Measurements from ENCODE around the gene BOLA1.
"Not testable (repeated sequence)": the region's sequence is repeated elsewhere in the genome, so short reads cannot be mapped to it uniquely, and the experiment has no call there.

The BOLA1 gene

DNA sequence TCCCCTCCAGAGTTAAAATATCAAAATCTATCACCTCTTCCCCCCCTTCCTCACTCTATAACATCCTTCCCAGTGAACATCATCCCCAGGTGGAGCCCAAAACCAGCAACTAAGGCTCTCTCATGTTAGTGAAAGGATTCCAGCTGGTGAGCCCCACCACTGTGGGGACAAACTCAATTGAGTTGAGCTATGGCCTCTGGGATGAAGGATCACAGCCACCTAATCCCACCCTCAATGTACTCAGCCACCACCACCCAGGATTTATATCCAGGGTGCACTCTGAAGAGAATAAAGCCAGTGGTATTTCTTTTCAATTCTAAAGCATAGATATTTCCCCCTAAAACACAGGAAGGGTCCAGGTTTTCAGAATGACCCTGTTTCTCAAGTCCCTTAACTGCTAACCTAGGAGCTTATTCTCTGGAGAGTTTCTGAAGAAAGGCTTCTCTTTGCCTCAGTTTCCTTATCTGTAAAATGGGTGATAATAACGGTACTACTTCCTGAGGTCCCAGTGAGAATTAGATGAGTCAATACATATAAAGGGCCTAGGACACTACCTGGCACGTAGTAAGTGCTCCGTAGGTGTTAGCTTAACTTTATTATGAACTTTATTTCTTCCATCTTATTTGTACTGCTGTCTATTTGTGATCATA is 15.6 kb upstream of the BOLA1 start:
- no peak overlapping the region for H2AFZ ChIP-seq (ENCODE audit: low read depth)
- peak overlapping the region; percentile 95 for H3K4me3 ChIP-seq (IDR thresholded peaks at IDR 0.05; ENCODE audit: insufficient read depth, low read depth, low read length)
- TF ChIP-seq, protein P1, sequence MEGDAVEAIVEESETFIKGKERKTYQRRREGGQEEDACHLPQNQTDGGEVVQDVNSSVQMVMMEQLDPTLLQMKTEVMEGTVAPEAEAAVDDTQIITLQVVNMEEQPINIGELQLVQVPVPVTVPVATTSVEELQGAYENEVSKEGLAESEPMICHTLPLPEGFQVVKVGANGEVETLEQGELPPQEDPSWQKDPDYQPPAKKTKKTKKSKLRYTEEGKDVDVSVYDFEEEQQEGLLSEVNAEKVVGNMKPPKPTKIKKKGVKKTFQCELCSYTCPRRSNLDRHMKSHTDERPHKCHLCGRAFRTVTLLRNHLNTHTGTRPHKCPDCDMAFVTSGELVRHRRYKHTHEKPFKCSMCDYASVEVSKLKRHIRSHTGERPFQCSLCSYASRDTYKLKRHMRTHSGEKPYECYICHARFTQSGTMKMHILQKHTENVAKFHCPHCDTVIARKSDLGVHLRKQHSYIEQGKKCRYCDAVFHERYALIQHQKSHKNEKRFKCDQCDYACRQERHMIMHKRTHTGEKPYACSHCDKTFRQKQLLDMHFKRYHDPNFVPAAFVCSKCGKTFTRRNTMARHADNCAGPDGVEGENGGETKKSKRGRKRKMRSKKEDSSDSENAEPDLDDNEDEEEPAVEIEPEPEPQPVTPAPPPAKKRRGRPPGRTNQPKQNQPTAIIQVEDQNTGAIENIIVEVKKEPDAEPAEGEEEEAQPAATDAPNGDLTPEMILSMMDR (conservative IDR thresholded peaks at IDR 0.05; ENCODE audit: low read depth, low read length): no peak
- peaks cover 55% of the 10 kb centered on the region for H3K79me2 ChIP-seq (ENCODE audit: insufficient read depth, low read depth)
- H3K4me1 ChIP-seq (ENCODE audit: low read depth, poor library complexity, severe bottlenecking): peaks cover 48% of the 10 kb centered on the region
- H3K27me3 ChIP-seq (ENCODE audit: insufficient read depth, low read depth): no peaks in the 10 kb centered on the region
- H3K27ac ChIP-seq: peak overlapping the region; percentile 92
- no peaks in the 10 kb centered on the region for H4K20me1 ChIP-seq (ENCODE audit: insufficient read depth)
- peak overlapping the region; percentile 72 for H3K4me2 ChIP-seq
- no peaks in the 10 kb centered on the region for H3K36me3 ChIP-seq (ENCODE audit: insufficient read depth)
- peak overlapping the region; percentile 92; the same call in 1 of the 2 replicates for H3K9ac ChIP-seq

DNA sequence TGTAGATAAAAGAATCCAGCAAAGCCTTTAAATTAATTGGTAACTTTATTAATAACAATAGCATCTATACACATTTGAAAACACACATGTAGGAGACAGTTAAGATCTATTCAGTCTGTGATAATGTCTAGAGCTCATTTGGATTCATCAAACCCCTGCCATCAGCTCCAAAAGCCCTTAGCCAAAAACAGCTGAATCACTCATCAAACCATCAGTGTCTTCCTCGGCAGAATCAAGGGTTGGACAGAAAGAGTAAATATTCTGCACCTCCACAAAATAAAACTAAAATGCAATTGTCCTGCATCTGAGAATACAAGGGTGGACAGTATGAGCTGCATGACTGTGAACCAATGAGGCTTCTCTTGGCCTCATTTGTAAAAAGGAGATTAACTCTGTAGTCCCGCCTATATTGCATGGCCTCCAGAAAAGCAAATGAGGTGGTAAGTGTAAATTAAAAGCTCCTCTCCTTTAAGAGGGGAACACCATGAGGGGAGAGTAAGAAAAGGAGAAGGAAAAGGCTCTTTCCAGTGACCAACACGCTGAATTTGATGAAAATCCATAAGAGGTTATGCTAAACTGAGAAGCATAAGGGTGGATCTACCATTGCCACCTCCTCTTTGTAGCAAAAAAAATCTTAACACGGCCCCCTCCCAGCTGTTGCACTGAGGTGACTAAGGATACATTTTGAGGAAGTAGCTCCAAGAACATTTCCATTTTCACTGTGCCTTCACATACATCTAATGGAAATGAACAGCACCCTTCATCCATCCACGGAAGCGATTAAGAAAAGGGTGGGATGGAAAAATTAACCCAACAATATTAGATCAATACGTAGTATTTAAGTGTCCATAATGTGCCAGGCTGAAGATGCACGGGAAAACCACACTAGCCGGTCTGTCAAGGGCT is 14.7 kb upstream of the BOLA1 start:
- Histone ChIP-seq H3K9ac (peak overlapping the region; percentile 92), H3K4me3 (IDR thresholded peaks at IDR 0.05; ENCODE audit: insufficient read depth, low read depth, low read length) (peak overlapping the region; percentile 95), H3K4me2 (peak overlapping the region; percentile 72), H2AFZ (ENCODE audit: low read depth) (no peak overlapping the region), H3K79me2 (ENCODE audit: insufficient read depth, low read depth) (peaks cover 55% of the 10 kb centered on the region), H3K27me3 (ENCODE audit: insufficient read depth, low read depth) (no peaks in the 10 kb centered on the region), H4K20me1 (ENCODE audit: insufficient read depth) (no peaks in the 10 kb centered on the region), H3K27ac (peak overlapping the region; percentile 92), H3K36me3 (ENCODE audit: insufficient read depth) (no peaks in the 10 kb centered on the region), H3K4me1 (ENCODE audit: low read depth, poor library complexity, severe bottlenecking) (peaks cover 47% of the 10 kb centered on the region)
- TF ChIP-seq, protein P1 (conservative IDR thresholded peaks at IDR 0.05; ENCODE audit: low read depth, low read length): no peak; the same call in 1 of the 2 replicates

DNA sequence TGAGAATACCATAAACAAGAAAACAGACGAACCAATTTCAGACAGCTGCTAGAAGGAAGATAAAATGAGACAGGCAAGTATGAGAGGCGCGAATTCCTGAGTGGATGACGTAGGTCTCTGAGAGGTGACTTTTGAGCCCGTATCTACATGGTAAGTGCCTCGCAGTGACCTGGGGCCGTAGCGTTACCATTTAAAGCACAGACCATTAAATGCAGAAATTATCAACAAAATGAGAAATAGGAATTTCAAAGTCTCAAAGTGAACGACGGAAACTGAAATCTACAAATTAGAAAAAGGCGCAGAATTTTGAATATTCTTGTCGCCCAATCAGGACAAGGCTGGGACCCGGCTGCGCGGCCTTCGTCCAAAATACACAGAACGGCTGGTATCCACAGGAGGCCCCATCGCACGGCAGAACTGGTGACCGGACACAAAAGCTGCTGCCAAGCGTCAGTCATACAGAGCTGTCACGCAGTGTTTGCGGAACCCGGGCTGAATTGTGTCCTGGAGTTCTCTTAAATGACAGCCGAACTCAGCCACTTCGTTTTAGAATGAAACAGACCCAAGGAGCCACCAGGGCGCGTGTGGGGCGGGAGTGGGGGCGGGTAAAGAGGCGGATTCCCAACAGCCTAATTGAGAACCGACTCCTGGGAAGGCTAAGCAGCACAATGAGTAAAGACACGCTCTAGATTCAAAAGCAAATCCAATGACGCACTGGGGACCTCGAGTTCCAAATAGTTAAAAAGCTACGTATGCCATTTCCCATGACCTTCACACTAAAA is 13.8 kb upstream of the BOLA1 start:
- no peaks in the 10 kb centered on the region for H3K36me3 ChIP-seq (ENCODE audit: insufficient read depth)
- peak overlapping the region; percentile 92 for H3K27ac ChIP-seq
- no peaks in the 10 kb centered on the region for H4K20me1 ChIP-seq (ENCODE audit: insufficient read depth)
- H2AFZ ChIP-seq (ENCODE audit: low read depth): no peak overlapping the region
- peak overlapping the region; percentile 92 for H3K9ac ChIP-seq
- peak overlapping the region; percentile 72 for H3K4me2 ChIP-seq
- H3K79me2 ChIP-seq (ENCODE audit: insufficient read depth, low read depth): peaks cover 55% of the 10 kb centered on the region
- TF ChIP-seq, protein P1 (conservative IDR thresholded peaks at IDR 0.05; ENCODE audit: low read depth, low read length): no peak; the same call in 1 of the 2 replicates
- H3K27me3 ChIP-seq (ENCODE audit: insufficient read depth, low read depth): no peaks in the 10 kb centered on the region
- H3K4me1 ChIP-seq (ENCODE audit: low read depth, poor library complexity, severe bottlenecking): peaks cover 48% of the 10 kb centered on the region
- peak overlapping the region; percentile 95 for H3K4me3 ChIP-seq (IDR thresholded peaks at IDR 0.05; ENCODE audit: insufficient read depth, low read depth, low read length)

DNA sequence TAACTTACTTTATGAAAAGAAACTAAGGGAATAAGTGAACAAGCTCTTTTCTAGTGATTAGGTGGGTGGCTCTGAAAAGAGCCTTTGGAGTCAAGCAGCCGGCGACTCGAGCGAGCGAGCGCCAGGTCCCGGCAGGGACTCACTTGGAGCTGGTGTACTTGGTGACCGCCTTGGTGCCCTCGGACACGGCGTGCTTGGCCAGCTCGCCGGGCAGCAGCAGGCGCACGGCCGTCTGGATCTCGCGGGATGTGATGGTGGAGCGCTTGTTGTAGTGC is 13.3 kb upstream of the BOLA1 start:
- H2AFZ ChIP-seq (ENCODE audit: low read depth); H4K20me1 ChIP-seq (ENCODE audit: insufficient read depth); H3K27me3 ChIP-seq (ENCODE audit: insufficient read depth, low read depth); H3K36me3 ChIP-seq (ENCODE audit: insufficient read depth): not testable (repeated sequence)
- Histone ChIP-seq H3K27ac (peak overlapping the region; percentile 92), H3K9ac (peak overlapping the region; percentile 92), H3K4me2 (peak overlapping the region; percentile 72), H3K4me1 (ENCODE audit: low read depth, poor library complexity, severe bottlenecking) (peaks cover 48% of the 10 kb centered on the region), H3K79me2 (ENCODE audit: insufficient read depth, low read depth) (peaks cover 54% of the 10 kb centered on the region), H3K4me3 (IDR thresholded peaks at IDR 0.05; ENCODE audit: insufficient read depth, low read depth, low read length) (peak overlapping the region; percentile 95)
